OCI-LY3 (cell line): ENCODE measurements around the gene MAP3K10.

Experiments used
- H2AFZ ChIP-seq: fragments of 200-600, 300-600 bp; shearing (Covaris generic); 2 replicates; pipeline ENCODE4 v1.6.0; 2014; ENCODE audit warnings: antibody characterized with exemption, low read depth, low read length
- H3K27ac ChIP-seq: fragments of 200-600, 300-600 bp; sonication (generic); 2 replicates; pipeline ENCODE4 v1.5.1; 2014; ENCODE audit warnings: mild to moderate bottlenecking, low read length, moderate library complexity, mixed read lengths
- H3K27me3 ChIP-seq: fragments of 200-600, 300-600 bp; sonication (generic); 2 replicates; pipeline ENCODE4 v1.6.1; 2014; ENCODE audit warnings: low read depth, low read length, mixed read lengths
- H3K36me3 ChIP-seq: fragments of 200-600, 300-600 bp; sonication (generic); replicated peaks from 2 replicates; pipeline ENCODE3; 2014; ENCODE audit warnings: low read depth, low read length, mixed read lengths
- H3K4me1 ChIP-seq: fragments of 300-600, 200-600 bp; sonication (generic); 2 replicates; pipeline ENCODE4 v1.6.1; 2014; ENCODE audit warnings: low read length, mixed read lengths
- H3K4me2 ChIP-seq: fragments of 200-600, 300-600 bp; sonication (generic); 2 replicates; pipeline ENCODE4 v1.6.1; 2014; ENCODE audit warnings: low read length, mixed read lengths
- H3K4me3 ChIP-seq: fragments of 300-600, 200-600 bp; sonication (generic); 2 replicates; pipeline ENCODE4 v1.5.1; 2014; ENCODE audit warnings: antibody characterized with exemption, mild to moderate bottlenecking, low read length, moderate library complexity
- H3K79me2 ChIP-seq: fragments of 300-600, 200-600 bp; shearing (Covaris generic); 2 replicates; pipeline ENCODE4 v1.6.1; 2014; ENCODE audit warnings: mild to moderate bottlenecking, low read length, mixed read lengths
- H3K9ac ChIP-seq: fragments of 300-600, 200-600 bp; shearing (Covaris generic); 2 replicates; pipeline ENCODE4 v1.6.0; 2014; ENCODE audit warnings: mild to moderate bottlenecking, low read length, moderate library complexity
- H3K9me3 ChIP-seq: fragments of 200-600, 300-600 bp; shearing (Covaris generic); 2 replicates; pipeline ENCODE4 v1.6.1; 2014; ENCODE audit warnings: low read length, mixed read lengths; ENCODE audit not compliant: insufficient read depth
- H4K20me1 ChIP-seq: fragments of 200-600, 300-600 bp; sonication (generic); 2 replicates; pipeline ENCODE4 v1.6.1; 2016; ENCODE audit warnings: low read length, mixed read lengths; ENCODE audit not compliant: insufficient read depth
- CTCF ChIP-seq: fragments of 200-600, 300-600 bp; sonication (generic); IDR thresholded peaks from 2 replicates; pipeline ENCODE4 v1.5.1; 2014; ENCODE audit warnings: antibody characterized with exemption, low read length, low read depth
- EZH2phosphoT487 ChIP-seq: fragments of 200-600 bp; shearing (Covaris generic); IDR thresholded peaks from 2 replicates; pipeline ENCODE4 v1.6.1; 2018; ENCODE audit warnings: antibody characterized with exemption, mixed run types, low read depth

MAP3K10 gene

GRCh38 chr19:40191836-40192646 lies 815 bp downstream of the MAP3K10 start:
- H3K4me3 ChIP-seq = peak overlapping the region; percentile 88
- H3K4me1 ChIP-seq = peaks cover 15% of the 10 kb centered on the region
- TF ChIP-seq EZH2phosphoT487 = no peak
- 0 out of 2 replicates have a peak, but pooled peaks have one; percentile 15 for TF ChIP-seq CTCF
- H2AFZ ChIP-seq = peak overlapping the region; percentile 29; the same call in 1 of the 2 replicates
- H3K4me2 ChIP-seq = peak overlapping the region; percentile 81
- H3K27me3 ChIP-seq = no peaks in the 10 kb centered on the region
- peak overlapping the region; percentile 70 for H3K9ac ChIP-seq
- peaks cover 9% of the 10 kb centered on the region; the same call in 1 of the 2 replicates for H3K79me2 ChIP-seq
- no peak overlapping the region for H3K27ac ChIP-seq
- H3K9me3 ChIP-seq = no peaks in the 10 kb centered on the region
- no peaks in the 10 kb centered on the region for H4K20me1 ChIP-seq
- H3K36me3 ChIP-seq = peaks cover 10% of the 10 kb centered on the region

GRCh38 chr19:40192758-40193586 lies 1.7 kb downstream of the MAP3K10 start:
- Histone ChIP-seq H3K79me2 (peaks cover 9% of the 10 kb centered on the region; the same call in 1 of the 2 replicates), H2AFZ (no peak overlapping the region), H3K4me1 (peaks cover 15% of the 10 kb centered on the region), H3K27me3 (no peaks in the 10 kb centered on the region), H3K9ac (no peak overlapping the region), H3K9me3 (no peaks in the 10 kb centered on the region), H3K27ac (no peak overlapping the region), H4K20me1 (no peaks in the 10 kb centered on the region), H3K4me2 (peak overlapping the region; percentile 81), H3K36me3 (peaks cover 10% of the 10 kb centered on the region), H3K4me3 (peak overlapping the region; percentile 88)
- no peak for TF ChIP-seq CTCF
- TF ChIP-seq EZH2phosphoT487 = no peak

GRCh38 chr19:40193587-40193849 lies 2.3 kb downstream of the MAP3K10 start:
- Histone ChIP-seq H3K4me1 (peaks cover 15% of the 10 kb centered on the region), H3K4me2 (no peak overlapping the region), H3K27ac (no peak overlapping the region), H3K9ac (no peak overlapping the region), H3K27me3 (no peaks in the 10 kb centered on the region), H3K4me3 (no peak overlapping the region), H3K79me2 (peaks cover 9% of the 10 kb centered on the region; the same call in 1 of the 2 replicates), H4K20me1 (no peaks in the 10 kb centered on the region; the same call in 1 of the 2 replicates), H3K36me3 (peaks cover 10% of the 10 kb centered on the region), H2AFZ (no peak overlapping the region), H3K9me3 (no peaks in the 10 kb centered on the region)
- TF ChIP-seq EZH2phosphoT487 = no peak
- TF ChIP-seq CTCF = no peak

GRCh38 chr19:40198272-40198990 lies 7.2 kb downstream of the MAP3K10 start:
- Histone ChIP-seq H3K4me1 (no peaks in the 10 kb centered on the region), H3K27ac (no peak overlapping the region), H3K9me3 (no peaks in the 10 kb centered on the region), H4K20me1 (no peaks in the 10 kb centered on the region; the same call in 1 of the 2 replicates), H2AFZ (no peak overlapping the region), H3K79me2 (no peaks in the 10 kb centered on the region), H3K36me3 (peaks cover 2% of the 10 kb centered on the region), H3K27me3 (no peaks in the 10 kb centered on the region), H3K4me3 (no peak overlapping the region), H3K4me2 (no peak overlapping the region), H3K9ac (no peak overlapping the region)
- TF ChIP-seq CTCF = no peak
- TF ChIP-seq EZH2phosphoT487 = no peak
